OCI-M2 (cell line): Measurements from ENCODE around the gene MAP2K4.

Source experiments
- DNase-seq: peaks from one replicate; lab custom pipeline; 2025; ENCODE audit not compliant: unreplicated experiment; lab: John Stamatoyannopoulos, UW

The MAP2K4 gene

DNA sequence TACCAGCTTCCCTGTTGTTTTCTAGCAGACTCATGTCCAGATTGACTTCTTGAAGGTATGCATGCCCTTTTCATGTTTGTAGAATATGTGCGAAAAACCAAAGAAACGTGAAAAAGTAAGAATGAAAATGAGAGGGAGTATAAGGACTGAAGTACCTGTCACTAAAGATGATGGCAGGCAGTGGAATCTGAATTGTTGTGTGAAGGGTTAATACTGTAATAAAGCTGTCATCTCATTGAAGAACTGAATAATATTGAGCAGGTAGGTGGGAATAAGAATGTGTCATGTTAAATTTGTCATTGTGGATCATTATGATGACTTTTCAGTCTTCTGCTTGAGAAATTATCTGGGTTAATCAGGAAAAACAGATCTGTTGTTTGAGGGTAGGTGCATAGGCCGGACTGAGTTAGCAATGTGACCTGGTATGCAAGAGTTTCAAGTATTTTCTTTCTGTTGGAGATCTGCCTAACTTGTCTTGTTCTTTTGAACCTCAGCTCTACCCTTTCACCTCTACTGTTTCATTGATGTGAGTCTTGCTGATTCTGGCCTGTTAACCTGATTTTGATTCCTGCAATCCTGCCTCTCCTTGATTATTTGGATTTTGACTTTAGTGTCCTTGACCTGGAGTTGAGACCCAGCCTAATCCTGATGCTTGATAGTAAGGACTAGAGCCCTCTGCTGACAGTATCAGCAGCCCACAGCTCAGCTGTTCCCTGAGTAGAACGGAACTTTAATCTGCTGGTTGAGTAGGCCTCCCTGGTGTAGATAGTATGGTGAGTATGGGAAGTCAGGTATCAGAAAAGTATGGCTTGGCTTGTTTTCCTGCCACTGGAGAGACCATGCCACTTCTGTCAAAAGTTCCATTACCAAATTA, 64.6 kb downstream of the MAP2K4 start:
- no peak for DNase-seq

DNA sequence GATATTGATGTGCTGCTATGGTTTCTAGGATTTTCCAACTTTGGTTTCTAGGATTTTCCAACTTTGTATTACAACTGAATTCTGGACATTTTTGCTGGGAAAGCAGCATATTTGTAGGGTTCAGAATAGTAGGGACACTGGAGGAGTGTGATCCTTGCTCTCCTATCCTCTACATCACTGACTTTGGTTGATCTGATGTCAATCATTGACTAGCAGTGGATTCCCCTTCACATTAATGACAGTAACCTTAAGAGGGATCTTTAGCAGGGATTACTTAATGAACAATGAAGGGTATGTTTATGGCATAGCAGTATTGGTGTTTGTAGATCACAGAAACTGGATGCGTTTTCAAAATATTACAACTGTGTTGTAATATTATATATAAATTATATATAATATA, 67.4 kb downstream of the MAP2K4 start:
- DNase-seq, result no peak

- no peak for DNase-seq
Observed at GRCh38 chr17:12089809-12090384, 69.2 kb downstream of the MAP2K4 start.

- DNase-seq, result no peak
Observed at GRCh38 chr17:12094336-12094735, 73.7 kb downstream of the MAP2K4 start.

- DNase-seq, result no peak
Observed at GRCh38 chr17:12095522-12095921, 74.8 kb downstream of the MAP2K4 start.

DNA sequence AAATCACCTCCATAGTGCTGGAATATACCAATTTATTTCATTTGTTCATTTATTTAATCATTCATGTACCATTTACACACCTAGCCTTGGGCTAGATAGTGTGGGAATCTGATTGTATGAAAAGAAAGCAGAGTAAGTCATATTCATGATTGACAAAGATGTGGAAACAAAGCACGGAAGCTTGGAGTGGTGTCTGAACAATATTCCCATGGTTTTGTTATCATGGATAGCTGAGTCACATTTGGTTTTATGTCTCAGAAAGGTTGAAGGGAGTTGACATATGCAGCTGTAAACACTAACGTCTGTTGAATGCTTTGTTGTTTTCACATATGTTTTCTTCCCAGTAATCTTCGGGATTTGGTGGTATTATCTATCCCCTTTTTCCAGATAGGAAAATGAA, 76.6 kb downstream of the MAP2K4 start:
- DNase-seq, result no peak

DNA sequence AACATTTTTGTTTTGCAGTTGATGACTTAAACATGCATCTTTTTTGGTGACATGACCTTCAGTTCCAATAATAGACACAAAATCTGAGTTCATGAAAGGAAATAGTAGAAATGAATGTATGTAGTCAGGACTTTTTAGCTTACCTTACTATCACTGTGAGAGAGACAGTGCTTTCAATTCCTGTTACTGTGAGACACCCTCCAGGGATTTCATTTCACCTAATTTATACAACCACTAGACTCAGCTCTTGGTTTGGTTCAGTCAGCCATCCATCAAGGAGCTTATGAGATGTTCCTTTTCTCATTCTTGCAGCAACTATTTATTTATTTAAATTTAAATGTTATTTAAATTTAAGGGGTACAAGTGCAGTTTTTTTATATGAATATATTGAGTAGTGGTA, 77.9 kb downstream of the MAP2K4 start:
- no peak for DNase-seq

- no peak for DNase-seq
Observed at GRCh38 chr17:12099412-12099811, 78.7 kb downstream of the MAP2K4 start.

DNA sequence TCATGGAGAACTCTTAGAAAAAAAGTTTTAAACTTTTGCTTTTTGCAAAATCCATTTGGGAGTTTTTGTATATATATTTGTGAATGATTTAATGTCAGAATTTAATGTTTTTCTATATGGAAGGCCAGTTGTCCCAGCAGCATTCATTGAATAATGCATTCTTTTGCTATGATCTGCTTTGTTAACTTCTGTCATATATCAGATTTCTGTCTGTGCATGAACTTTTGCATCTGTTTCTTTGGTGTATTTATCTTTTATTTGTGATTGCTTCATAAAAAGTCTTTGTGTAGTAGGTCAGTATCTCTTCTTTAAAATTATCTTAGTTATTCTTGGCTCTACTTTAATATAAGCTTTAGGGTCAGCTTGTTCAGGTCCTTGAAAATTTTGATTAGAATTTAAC, 84.2 kb downstream of the MAP2K4 start:
- no peak for DNase-seq

- DNase-seq, result no peak
Observed at GRCh38 chr17:12107905-12108304, 87.2 kb downstream of the MAP2K4 start.

DNA sequence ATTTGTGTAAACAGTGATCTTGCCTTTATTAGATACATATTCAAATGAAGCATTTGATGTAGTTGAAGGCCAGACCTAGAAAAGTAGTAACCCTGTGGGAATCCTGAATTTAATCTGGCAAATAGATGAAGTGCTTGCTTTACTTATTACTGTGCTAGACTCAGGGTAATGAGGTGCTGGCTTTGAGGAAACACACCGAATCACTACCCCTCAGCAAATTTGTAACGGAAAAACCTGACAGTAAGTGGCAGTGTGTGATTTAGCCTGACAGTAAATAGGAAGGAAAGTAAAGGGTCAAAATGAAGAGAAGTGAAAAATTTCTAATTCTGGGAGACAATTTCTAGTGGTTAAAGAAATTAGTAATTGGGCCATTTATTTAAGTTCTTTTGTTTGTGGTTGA, 90.2 kb downstream of the MAP2K4 start:
- no peak for DNase-seq

DNA sequence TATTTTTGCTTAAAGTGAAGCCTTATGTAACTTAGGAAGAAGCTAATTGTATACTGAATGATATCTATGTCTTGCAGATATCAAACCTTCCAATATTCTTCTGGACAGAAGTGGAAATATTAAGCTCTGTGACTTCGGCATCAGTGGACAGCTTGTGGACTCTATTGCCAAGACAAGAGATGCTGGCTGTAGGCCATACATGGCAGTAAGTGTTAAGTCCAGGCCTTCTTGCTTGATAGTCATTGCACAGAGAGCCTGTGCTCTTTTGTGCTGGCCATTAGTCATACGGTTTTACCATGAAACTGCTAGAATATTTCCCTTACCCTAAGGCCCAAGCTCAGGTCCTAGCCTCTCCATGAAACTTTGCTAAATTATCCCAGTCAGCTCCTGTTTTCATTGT, 92.5 kb downstream of the MAP2K4 start:
- DNase-seq, result no peak

GRCh38 chr17:12114686-12115418, 94.2 kb downstream of the MAP2K4 start:
- DNase-seq, result no peak

DNA sequence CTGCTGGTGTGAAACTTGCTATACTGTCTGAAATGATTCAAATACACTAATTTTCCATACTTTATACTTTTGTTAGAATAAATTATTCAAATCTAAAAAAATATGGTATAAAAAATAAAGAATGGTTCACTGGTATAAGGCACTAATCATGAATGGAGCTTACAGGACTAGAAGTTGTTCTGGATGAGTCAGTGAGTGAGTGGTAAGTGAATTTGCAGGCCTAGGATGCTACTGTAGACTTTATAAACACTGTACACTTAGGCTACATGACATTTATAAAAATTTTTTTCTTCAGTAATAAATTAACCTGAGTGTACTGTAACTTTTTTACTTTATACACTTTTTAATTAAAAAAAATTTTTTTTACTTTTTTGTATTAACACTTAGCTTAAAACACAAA, 95.5 kb downstream of the MAP2K4 start:
- DNase-seq, result no peak

GRCh38 chr17:12118617-12119016, 97.9 kb downstream of the MAP2K4 start:
- DNase-seq, result no peak

GRCh38 chr17:12122075-12122474, 101.4 kb downstream of the MAP2K4 start:
- DNase-seq, result no peak

- DNase-seq, result no peak
Observed at GRCh38 chr17:12127177-12127576, 106.5 kb downstream of the MAP2K4 start.

DNA sequence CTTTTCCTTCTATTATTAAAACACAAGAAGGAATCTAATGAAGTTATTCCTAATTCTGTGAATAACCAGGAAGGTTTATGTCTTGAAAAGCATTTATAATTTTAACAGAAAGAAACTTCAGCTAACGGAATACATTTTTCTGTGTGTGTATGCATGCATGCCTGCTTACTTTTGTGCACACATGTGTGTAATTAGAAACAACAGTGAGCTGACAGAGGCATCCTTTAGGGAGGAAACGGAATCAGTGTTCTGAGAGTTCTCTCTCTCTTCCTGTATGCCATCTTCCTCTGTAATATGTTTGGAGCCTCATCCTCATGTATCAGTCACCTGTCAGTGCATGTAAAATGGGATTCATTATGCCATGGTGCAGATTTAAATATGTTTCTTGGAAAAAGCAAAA, 107.0 kb downstream of the MAP2K4 start:
- DNase-seq, result no peak

DNA sequence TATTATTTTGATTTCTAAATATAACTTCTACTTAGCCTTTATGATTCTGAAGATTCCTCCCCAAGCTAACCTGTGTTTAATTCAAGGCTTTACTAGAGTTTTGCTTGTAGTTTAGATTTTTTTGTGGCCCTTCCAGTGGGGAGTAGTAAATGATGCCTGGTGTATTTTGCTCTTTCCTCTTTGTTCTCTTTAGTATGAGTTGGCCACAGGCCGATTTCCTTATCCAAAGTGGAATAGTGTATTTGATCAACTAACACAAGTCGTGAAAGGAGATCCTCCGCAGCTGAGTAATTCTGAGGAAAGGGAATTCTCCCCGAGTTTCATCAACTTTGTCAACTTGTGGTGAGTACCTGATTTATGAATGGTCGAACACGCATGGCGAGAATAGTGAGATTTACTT, 108.3 kb downstream of the MAP2K4 start:
- DNase-seq, result no peak

DNA sequence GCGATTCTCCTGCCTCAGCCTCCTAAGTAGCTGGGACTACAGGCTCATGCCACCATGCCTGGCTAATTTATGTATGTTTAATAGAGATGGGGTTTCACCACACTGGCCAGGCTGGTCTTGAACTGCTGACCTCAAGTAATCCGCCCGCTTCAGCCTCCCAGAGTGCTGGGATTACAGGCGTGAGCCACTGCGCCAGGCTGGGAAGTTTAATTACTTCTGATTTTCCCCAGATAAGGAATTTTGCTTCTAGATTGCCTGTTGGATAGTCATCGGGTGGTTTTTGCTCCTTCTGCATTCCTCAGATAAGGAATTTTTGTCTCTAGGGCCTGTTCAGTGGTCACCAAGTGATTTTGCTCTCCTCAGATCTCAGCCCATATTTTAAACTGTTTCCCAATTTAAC, 112.5 kb downstream of the MAP2K4 start:
- no peak for DNase-seq

GRCh38 chr17:12134101-12134500, 113.4 kb downstream of the MAP2K4 start:
- DNase-seq, result no peak

DNA sequence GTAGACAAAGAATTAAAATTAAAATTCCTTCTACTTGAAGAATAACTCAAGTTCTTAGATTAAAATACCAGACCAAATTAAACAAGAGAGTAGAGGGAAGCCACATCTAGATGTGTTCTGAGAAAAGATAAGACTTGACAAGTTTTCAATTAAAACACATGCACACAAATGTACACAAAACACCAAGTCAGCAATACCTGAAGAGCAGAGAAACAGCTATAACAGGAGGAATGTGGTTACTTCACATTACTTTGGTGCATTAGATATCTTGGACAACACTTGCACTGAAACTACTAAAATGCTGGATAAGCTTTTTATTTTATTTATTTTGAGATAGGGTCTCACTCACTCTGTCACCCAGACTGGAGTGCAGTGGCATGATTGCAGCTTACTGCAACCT, 113.9 kb downstream of the MAP2K4 start:
- DNase-seq, result no peak
